ENCODE data around the gene CDK11B. TPM values are rescaled to one million over a fixed set of nuclear protein-coding genes. Genes with fewer than 3 reads are reported as not detected.

CDK11B gene
- total and polyA plus RNA-seq, 2 of the 8 experiments (the other 6 are each of a cell fraction or from before 2014, with no cell fraction given) = 11.1 to 31.9 TPM

GRCh38 chr1:1617516-1617915 is 41.3 kb downstream of the CDK11B start (continued):
- TF ChIP-seq CHD7 (IDR thresholded peaks at IDR 0.05; ENCODE audit: insufficient replicate concordance, low read length) (no peak), CTCF (IDR thresholded peaks at IDR 0.05; ENCODE audit: control extremely low read depth in 1 of 3, insufficient read depth in 1 of 3, low read depth in 1 of 3, low read length in 3 of 3) (no peak), CBX5 (IDR thresholded peaks at IDR 0.05; ENCODE audit: low read depth, low read length) (no peak)
